ENCODE measurements around the gene EXOC3.
"Not testable (repeated sequence)": the region's sequence is repeated elsewhere in the genome, so short reads cannot be mapped to it uniquely, and the experiment has no call there.

The EXOC3 gene

GRCh38 chr5:507986-508575 lies 65.1 kb downstream of the EXOC3 start:
- not testable (repeated sequence) for DNase-seq

- no peak for DNase-seq
Measured at GRCh38 chr5:509611-510185, 66.7 kb downstream of the EXOC3 start.

GRCh38 chr5:510521-510920 lies 67.5 kb downstream of the EXOC3 start:
- no peak for DNase-seq

GRCh38 chr5:511476-511875 lies 68.5 kb downstream of the EXOC3 start:
- DNase-seq: no peak

GRCh38 chr5:513216-514100 lies 70.5 kb downstream of the EXOC3 start:
- DNase-seq: no peak

GRCh38 chr5:514101-514485 lies 71.1 kb downstream of the EXOC3 start:
- DNase-seq: no peak

GRCh38 chr5:514673-515072 lies 71.7 kb downstream of the EXOC3 start:
- DNase-seq: no peak

- no peak for DNase-seq
Measured at GRCh38 chr5:515273-515836, 72.4 kb downstream of the EXOC3 start.

GRCh38 chr5:516338-516925 lies 73.5 kb downstream of the EXOC3 start:
- no peak for DNase-seq

Data from DMS153 (cell line).